Adipocyte (in vitro differentiated cells): ENCODE results near the gene GOLGA8Q.
"Not testable (repeated sequence)": the region's sequence is repeated elsewhere in the genome, so short reads cannot be mapped to it uniquely, and the experiment has no call there.

Experiments used
- DNase-seq: peaks from one replicate; pipeline ENCODE4 v3.0.0-alpha.2; 2015; ENCODE audit warnings: low read depth
- H3K27me3 ChIP-seq: replicated peaks from 2 replicates; pipeline ENCODE4 v1.7.0; 2013; ENCODE audit warnings: mild to moderate bottlenecking, low read length, moderate library complexity; ENCODE audit not compliant: control insufficient read depth, insufficient read depth
- H3K36me3 ChIP-seq: 2 replicates; pipeline ENCODE4 v1.7.0; 2013; ENCODE audit warnings: low read length, mild to moderate bottlenecking, moderate library complexity; ENCODE audit not compliant: control insufficient read depth, insufficient read depth, severe bottlenecking
- H3K4me1 ChIP-seq: 2 replicates; pipeline ENCODE4 v1.7.0; 2013; ENCODE audit warnings: mild to moderate bottlenecking, low read length, moderate library complexity; ENCODE audit not compliant: control insufficient read depth, insufficient read depth
- H3K4me3 ChIP-seq: 2 replicates; pipeline ENCODE4 v1.7.0; 2013; ENCODE audit warnings: mild to moderate bottlenecking, low read length, moderate library complexity
- H3K9ac ChIP-seq: 2 replicates; pipeline ENCODE4 v1.7.0; 2013; ENCODE audit warnings: mild to moderate bottlenecking, low read length, moderate library complexity
- H3K9me3 ChIP-seq: 2 replicates; pipeline ENCODE4 v1.7.0; 2013; ENCODE audit warnings: mild to moderate bottlenecking, low read length, moderate library complexity; ENCODE audit not compliant: control insufficient read depth

Gene GOLGA8Q

DNA sequence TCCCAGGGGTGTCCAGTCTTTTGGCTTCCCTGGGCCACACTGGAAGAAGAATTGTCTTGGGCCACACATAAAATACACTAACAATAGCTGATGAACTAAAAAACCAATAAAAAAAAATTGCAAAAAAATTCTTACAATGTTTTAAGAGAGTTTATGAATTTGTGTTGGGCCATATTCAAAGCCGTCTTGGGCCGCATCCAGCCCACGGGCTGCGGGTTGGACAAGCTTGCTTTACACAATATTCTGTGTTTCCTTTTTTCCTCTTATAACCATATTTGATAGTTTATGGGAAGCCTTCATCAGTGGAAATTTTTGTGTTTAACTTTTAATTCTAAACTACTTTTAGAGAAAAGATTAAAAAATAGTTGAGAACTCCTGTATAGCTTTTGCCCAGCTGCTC lies 28.9 kb downstream of the GOLGA8Q start:
- H3K9ac ChIP-seq, H3K27me3 ChIP-seq, H3K36me3 ChIP-seq, H3K4me1 ChIP-seq, DNase-seq, H3K9me3 ChIP-seq, H3K4me3 ChIP-seq: not testable (repeated sequence)

DNA sequence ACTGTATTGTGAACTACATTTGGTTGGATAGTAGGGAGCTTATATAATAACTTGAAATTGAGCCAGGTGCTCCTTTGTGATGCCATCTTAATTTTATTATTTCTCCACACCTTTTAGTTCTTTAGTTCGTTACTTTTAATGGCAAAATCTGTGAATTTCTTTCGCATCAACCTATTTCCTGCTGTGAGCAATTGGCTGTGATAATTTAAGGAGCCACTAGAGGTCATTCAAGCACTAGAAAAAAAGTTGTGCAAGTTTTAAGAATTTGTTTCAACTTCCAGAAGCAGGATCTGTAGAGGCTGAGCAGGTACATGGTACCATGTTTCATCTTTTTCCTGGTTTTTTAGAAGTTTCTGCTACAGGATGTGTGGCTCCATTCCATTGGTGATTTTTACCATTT lies 47.1 kb downstream of the GOLGA8Q start:
- H3K4me1 ChIP-seq, H3K9ac ChIP-seq, DNase-seq, H3K4me3 ChIP-seq, H3K36me3 ChIP-seq, H3K27me3 ChIP-seq, H3K9me3 ChIP-seq: not testable (repeated sequence)

DNA sequence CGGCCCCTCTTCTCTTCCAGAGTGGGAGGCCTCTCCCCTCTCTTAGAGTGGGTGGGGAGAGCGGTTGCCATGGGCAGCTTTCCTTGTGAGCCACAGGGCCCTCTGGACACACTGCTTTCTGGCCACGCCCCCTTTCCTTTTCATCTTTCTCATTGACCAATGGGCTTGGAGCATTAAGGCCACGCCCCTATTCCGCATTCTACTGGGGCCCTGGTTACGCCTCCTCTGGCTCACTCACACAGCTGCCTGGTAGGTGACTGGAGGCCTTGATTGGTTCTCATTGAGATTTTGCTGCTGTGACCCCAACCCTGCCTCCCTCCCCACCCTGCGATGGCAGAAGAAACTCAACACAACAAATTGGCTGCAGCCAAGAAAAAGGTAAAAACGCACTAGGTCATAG lies 51.9 kb downstream of the GOLGA8Q start, which contains the start of gene GOLGA8H:
TSS of gene GOLGA8H (plus strand) at position 233 of the 400 bp plus-strand sequence. CDS start at position 331, 98 bp downstream.
- DNase-seq, H3K36me3 ChIP-seq, H3K27me3 ChIP-seq, H3K9ac ChIP-seq, H3K4me3 ChIP-seq, H3K9me3 ChIP-seq, H3K4me1 ChIP-seq: not testable (repeated sequence)
